C4-2B (cell line): ENCODE results near the gene PRKCH.

Experiments
- ZFX ChIP-seq: fragments of 450-650 bp; IDR thresholded peaks from 2 replicates; pipeline ENCODE4 v1.6.1; 2017
- TF ChIP-seq, protein P1 (sequence below): fragments of 450-650 bp; conservative IDR thresholded peaks from 2 replicates; pipeline ENCODE4 v1.5.1; 2017; ENCODE audit warnings: mild to moderate bottlenecking

- TF ChIP-seq, protein P1, sequence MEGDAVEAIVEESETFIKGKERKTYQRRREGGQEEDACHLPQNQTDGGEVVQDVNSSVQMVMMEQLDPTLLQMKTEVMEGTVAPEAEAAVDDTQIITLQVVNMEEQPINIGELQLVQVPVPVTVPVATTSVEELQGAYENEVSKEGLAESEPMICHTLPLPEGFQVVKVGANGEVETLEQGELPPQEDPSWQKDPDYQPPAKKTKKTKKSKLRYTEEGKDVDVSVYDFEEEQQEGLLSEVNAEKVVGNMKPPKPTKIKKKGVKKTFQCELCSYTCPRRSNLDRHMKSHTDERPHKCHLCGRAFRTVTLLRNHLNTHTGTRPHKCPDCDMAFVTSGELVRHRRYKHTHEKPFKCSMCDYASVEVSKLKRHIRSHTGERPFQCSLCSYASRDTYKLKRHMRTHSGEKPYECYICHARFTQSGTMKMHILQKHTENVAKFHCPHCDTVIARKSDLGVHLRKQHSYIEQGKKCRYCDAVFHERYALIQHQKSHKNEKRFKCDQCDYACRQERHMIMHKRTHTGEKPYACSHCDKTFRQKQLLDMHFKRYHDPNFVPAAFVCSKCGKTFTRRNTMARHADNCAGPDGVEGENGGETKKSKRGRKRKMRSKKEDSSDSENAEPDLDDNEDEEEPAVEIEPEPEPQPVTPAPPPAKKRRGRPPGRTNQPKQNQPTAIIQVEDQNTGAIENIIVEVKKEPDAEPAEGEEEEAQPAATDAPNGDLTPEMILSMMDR, result no peak
- no peak for TF ChIP-seq ZFX
Observed at GRCh38 chr14:61471297-61472005, 150.1 kb downstream of the PRKCH start.
